ENCODE measurements around the gene ATXN1.

Gene ATXN1

GRCh38 chr6:16698162-16698533 lies 63.1 kb downstream of the ATXN1 start:
- DNase-seq (ENCODE audit: low spot score) = no peak

GRCh38 chr6:16697437-16698161 lies 63.7 kb downstream of the ATXN1 start:
- DNase-seq (ENCODE audit: low spot score) = no peak

DNA sequence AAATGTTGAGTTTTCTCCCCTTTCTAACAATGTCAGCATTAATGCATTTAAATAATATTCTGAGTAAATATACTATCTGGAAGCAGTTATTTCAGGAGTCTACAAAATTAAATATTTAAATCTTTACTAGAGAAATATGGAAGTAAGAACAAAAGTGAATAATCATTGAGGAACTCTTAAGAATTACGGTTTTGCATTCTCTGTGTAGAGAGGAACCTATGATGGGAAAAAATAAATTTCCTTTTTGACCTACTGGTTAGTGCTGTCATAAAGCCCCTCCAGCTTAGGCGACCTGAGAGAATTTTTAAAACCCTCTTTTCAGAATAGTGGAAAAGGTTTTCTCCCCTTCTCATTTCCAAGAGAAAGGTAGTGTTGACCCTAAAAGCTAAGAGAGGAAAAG lies 64.8 kb downstream of the ATXN1 start:
- no peak for DNase-seq (ENCODE audit: low spot score)

- no peak for DNase-seq (ENCODE audit: low spot score)
Observed at GRCh38 chr6:16694781-16695578, 66.3 kb downstream of the ATXN1 start.

DNA sequence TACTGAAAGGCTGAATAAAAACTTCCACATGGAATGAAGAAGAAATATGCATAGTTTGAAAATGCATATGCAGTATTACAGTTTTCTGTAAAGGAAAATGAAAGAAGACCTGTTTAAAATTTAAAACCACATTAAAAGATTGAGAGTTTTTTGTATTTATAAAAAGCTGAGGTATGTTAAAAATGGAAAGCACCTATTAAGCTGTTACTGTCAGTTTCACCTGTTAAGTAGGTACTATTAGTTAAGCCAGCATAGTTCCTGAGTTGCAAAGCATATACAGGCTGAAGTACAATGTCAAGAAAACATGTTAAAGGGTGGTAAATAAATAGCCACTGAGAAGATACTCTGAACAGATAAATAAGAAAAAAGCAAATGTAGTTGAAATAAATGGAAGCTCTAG lies 69.9 kb downstream of the ATXN1 start:
- no peak for DNase-seq (ENCODE audit: low spot score)

- DNase-seq (ENCODE audit: low spot score) = no peak
Observed at GRCh38 chr6:16690608-16691142, 70.6 kb downstream of the ATXN1 start.

GRCh38 chr6:16689788-16690607 lies 71.3 kb downstream of the ATXN1 start:
- DNase-seq (ENCODE audit: low spot score) = no peak

GRCh38 chr6:16688984-16689636 lies 72.2 kb downstream of the ATXN1 start:
- no peak for DNase-seq (ENCODE audit: low spot score)

- DNase-seq (ENCODE audit: low spot score) = no peak
Observed at GRCh38 chr6:16688436-16688835, 72.8 kb downstream of the ATXN1 start.

DNA sequence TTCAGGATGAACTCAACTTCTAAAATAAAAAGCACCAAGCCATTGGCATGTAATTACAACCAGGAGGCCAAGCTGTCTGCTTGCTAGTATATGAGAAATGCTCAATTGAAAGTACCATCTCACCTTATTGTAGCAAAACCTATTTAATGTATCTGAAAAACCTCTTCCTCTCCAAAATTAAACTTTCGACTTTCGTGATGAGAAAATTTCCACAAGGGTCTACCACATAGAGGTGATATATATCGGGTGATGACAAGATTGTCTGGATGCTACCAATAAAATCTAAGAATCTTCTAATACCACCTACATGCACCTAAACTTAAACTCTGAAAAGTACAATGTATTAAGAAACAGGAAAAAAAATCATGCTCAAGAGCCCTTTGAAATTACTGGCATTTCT lies 74.2 kb downstream of the ATXN1 start:
- DNase-seq (ENCODE audit: low spot score) = no peak

DNA sequence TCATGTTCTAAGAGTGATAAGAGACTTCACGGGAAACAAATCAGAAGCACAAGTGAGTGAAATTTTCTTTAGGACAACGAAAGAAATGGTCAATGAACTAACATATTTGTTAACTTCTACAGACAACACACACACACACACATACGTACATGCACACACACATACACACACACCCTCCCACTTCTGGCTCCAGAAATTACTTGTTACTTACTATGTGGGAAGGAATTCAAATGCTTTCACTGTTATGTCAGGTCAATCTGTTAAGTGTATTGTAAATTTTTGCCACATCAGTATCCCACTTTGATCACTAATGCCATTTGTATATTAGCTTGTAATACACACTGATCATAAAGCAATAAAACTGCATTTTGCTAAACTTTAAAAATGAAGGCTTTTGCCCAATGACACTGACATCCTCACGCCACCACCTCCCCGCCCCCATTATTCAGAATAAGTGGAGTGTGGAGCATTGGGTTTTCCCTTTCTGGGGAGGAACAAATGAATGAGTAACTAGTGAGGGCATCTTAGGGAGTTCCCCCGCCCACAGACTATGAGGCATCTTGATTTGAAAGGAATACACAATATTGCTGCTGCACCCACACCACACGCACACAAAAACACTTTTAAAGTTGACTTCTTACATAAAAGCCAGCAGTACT lies 76.2 kb downstream of the ATXN1 start:
- no peak for DNase-seq (ENCODE audit: low spot score)

GRCh38 chr6:16684195-16684689 lies 77.0 kb downstream of the ATXN1 start:
- no peak for DNase-seq (ENCODE audit: low spot score)

- no peak for DNase-seq (ENCODE audit: low spot score)
Observed at GRCh38 chr6:16683641-16684194, 77.5 kb downstream of the ATXN1 start.

DNA sequence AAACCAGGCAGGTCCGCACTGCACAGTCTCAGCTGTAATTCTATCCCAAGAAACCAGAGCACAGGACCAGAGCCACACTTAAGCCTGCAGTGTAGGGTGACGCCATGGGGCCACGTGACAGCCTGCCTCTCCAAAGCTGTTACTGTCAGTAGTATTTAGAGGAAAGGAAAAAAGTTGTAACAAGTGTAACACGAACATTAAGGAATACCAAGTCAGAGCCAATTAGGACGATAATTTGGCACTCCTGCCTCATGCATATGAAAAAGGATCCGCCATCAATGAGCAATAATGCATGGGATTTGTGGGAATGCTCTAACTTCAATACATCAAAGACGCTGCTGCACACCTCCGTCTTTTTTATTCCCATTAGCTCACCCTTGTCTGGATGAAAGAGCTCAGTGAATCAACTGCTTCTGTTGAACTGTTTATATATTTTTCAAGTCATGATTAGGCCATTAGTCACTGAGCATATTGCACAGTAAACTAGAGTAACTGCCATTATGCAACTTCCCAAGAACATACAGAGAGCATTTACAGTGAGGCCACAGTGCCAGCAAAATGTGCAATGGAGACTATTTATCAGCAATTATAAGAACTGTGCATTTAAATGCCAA lies 79.9 kb downstream of the ATXN1 start:
- DNase-seq (ENCODE audit: low spot score) = no peak

GRCh38 chr6:16679050-16679449 lies 82.2 kb downstream of the ATXN1 start:
- no peak for DNase-seq (ENCODE audit: low spot score)

GRCh38 chr6:16677458-16677857 lies 83.8 kb downstream of the ATXN1 start:
- DNase-seq (ENCODE audit: low spot score) = no peak

GRCh38 chr6:16676978-16677377 lies 84.3 kb downstream of the ATXN1 start:
- DNase-seq (ENCODE audit: low spot score) = no peak

- DNase-seq (ENCODE audit: low spot score) = no peak
Observed at GRCh38 chr6:16676376-16676775, 84.9 kb downstream of the ATXN1 start.

DNA sequence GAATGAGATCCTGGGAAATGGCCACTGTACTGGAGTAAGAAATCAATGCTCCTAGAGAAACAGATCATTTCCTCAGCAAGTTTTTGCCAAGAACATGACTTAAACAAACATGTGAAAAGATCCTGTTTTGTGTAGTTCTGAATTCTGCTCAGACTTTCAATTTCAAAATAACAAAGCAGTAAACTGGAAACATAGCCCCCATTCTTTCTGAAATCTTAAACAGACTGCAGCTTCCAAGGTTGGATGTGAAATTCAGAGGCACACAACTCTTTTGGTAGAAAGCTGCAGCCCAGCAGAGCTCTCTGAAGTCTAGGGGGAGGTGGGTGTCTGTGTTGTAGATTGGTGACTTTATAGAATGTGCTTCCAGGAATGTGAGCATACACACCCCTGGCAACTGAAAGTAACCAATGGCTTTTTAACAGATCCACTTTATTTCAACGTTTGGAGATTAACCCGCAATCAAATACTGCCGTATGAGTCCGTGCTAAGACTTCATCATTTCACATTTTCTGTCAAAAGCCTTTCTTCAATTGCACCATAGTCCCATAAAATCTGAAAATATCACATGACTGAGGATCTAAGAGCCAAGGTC lies 86.4 kb downstream of the ATXN1 start:
- no peak for DNase-seq (ENCODE audit: low spot score)

All from putamen (tissue), 1 donor.